HepG2 (cell line): Measurements from ENCODE around the gene TMEM141. TPM values are rescaled to one million over a fixed set of nuclear protein-coding genes. Genes with fewer than 3 reads are reported as not detected.
A peak's percentile ranks its signal among the peaks of the same experiment; 100 is the strongest.

Experiments used
- BCL3 ChIP-seq: sonication (generic); formaldehyde crosslinking; IDR thresholded peaks from 2 replicates; pipeline ENCODE4 v1.5.1; 2020; ENCODE audit warnings: mild to moderate bottlenecking, missing genetic modification reagents, moderate library complexity
- EP300 ChIP-seq, 3 experiments: sonication (generic) in 1 of 3; formaldehyde crosslinking in 1 of 3; IDR thresholded peaks; 2 replicates each; pipeline versions ENCODE4 v1.5.1 to v1.6.1; 2011 to 2020; ENCODE audit warnings: low read depth in 2 of 3, low read length in 2 of 3, borderline replicate concordance in 1 of 3, improper control_type of control experiment in 1 of 3, mild to moderate bottlenecking in 1 of 3, missing genetic modification reagents in 1 of 3, moderate library complexity in 1 of 3
- FOSL2 ChIP-seq: sonication (generic); formaldehyde crosslinking; IDR thresholded peaks from 2 replicates; pipeline ENCODE4 v1.4.0; 2020; ENCODE audit warnings: missing genetic modification reagents
- NR2F1 ChIP-seq, 2 experiments: fragments of 450-650 bp in 1 of 2; formaldehyde crosslinking in 1 of 2; IDR thresholded peaks; 2 replicates each; pipeline versions ENCODE4 v1.5.0 to v1.6.1; 2016 to 2020; ENCODE audit warnings: mild to moderate bottlenecking in 1 of 2, missing compliant biosample characterization in 1 of 2, missing genetic modification reagents in 1 of 2, moderate library complexity in 1 of 2
- RAD51 ChIP-seq: fragments of 450-650 bp; IDR thresholded peaks from 2 replicates; pipeline ENCODE4 v1.6.1; 2016; ENCODE audit warnings: borderline replicate concordance
- REL ChIP-seq: sonication (generic); formaldehyde crosslinking; conservative IDR thresholded peaks from 2 replicates; pipeline ENCODE4 v1.8.0; 2022; ENCODE audit warnings: mild to moderate bottlenecking, missing genetic modification reagents, moderate library complexity
- REPIN1 ChIP-seq: sonication (generic); formaldehyde crosslinking; IDR thresholded peaks from 2 replicates; pipeline ENCODE4 v1.8.0; 2022; ENCODE audit warnings: missing genetic modification reagents, low read depth, mild to moderate bottlenecking, borderline replicate concordance
- U2AF2 ChIP-seq: fragments of 200-400 bp; formaldehyde crosslinking; IDR thresholded peaks from 2 replicates; pipeline ENCODE4 v1.6.1; 2017; ENCODE audit warnings: low read depth, mild to moderate bottlenecking, low read length
- ZBTB4 ChIP-seq: sonication (generic); formaldehyde crosslinking; IDR thresholded peaks from 2 replicates; pipeline ENCODE4 v1.4.0; 2020; ENCODE audit warnings: missing genetic modification reagents, mild to moderate bottlenecking, borderline replicate concordance
- ZMAT5 ChIP-seq: sonication (generic); formaldehyde crosslinking; IDR thresholded peaks from 2 replicates; pipeline ENCODE4 v1.5.0; 2020; ENCODE audit warnings: mild to moderate bottlenecking, low read depth, missing genetic modification reagents, borderline replicate concordance
- ZNF121 ChIP-seq: sonication (generic); formaldehyde crosslinking; IDR thresholded peaks from 2 replicates; pipeline ENCODE4 v1.5.0; 2020; ENCODE audit warnings: mild to moderate bottlenecking, missing genetic modification reagents
- ZNF24 ChIP-seq: fragments of 450-650 bp; IDR thresholded peaks from 2 replicates; pipeline ENCODE4 v1.6.1; 2017; ENCODE audit warnings: antibody characterized with exemption, mild to moderate bottlenecking
- ZNF274 ChIP-seq: sonication (generic); formaldehyde crosslinking; IDR thresholded peaks from 2 replicates; pipeline ENCODE4 v1.5.1; 2020; ENCODE audit warnings: mild to moderate bottlenecking, missing genetic modification reagents
- ZNF687 ChIP-seq: sonication (generic); formaldehyde crosslinking; IDR thresholded peaks from 2 replicates; pipeline ENCODE4 v1.5.1; 2020; ENCODE audit warnings: mild to moderate bottlenecking, missing genetic modification reagents, moderate library complexity
- ZNF746 ChIP-seq: sonication (generic); formaldehyde crosslinking; IDR thresholded peaks from 2 replicates; pipeline ENCODE4 v1.8.0; 2022; ENCODE audit warnings: mild to moderate bottlenecking, missing genetic modification reagents
- polyA plus RNA-seq, 8 experiments: library from polyadenylated mRNA; depleted of rRNA in 3 of 8; stranded (reverse) in 7 of 8; unstranded in 1 of 8; fragments of >200 nt; fragmentation: Illumina TruSeq in 4 of 8; extraction: Trizol in 4 of 8; gene quantifications; 2 replicates each; pipeline versions ENCODE4 v1.2.1 to v1.2.3, GENCODE V29; 2011 to 2016; ENCODE audit warnings: low read depth in 4 of 8, missing spikeins in 1 of 8, mixed read lengths in 1 of 8; ENCODE audit not compliant: insufficient read depth in 1 of 8
- total RNA-seq, 5 experiments: library from RNA; depleted of rRNA; stranded (reverse); fragments of >200 nt; fragmentation: Illumina TruSeq; extraction: Trizol; gene quantifications; 2 replicates each; pipeline ENCODE4 v1.2.3, GENCODE V29; 2016; ENCODE audit warnings: low read depth in 1 of 5

The TMEM141 gene
- total and polyA plus RNA-seq, 2 of the 13 experiments (the other 11 are each of a cell fraction or from before 2014, with no cell fraction given), result 81.0 to 202 TPM

GRCh38 chr9:136840877-136841645, 49.9 kb downstream of the TMEM141 start (continued):
- TF ChIP-seq ZNF687 (CRISPR knock-in tag) (peak; percentile 85), ZBTB4 (CRISPR knock-in tag) (no peak), ZNF746 (CRISPR knock-in tag) (no peak), REL (peak; percentile 87), U2AF2 (no peak), ZMAT5 (CRISPR knock-in tag) (no peak), ZNF24 (no peak), RAD51 (no peak), EP300 (IDR thresholded peaks at IDR 0.05; ENCODE audit: low read depth in 2 of 2, low read length in 2 of 2) (no peak), EP300 (CRISPR knock-in tag; IDR thresholded peaks at IDR 0.05; ENCODE audit: borderline replicate concordance) (0 out of 2 replicates have a peak, but pooled peaks have one; percentile 25), ZNF274 (CRISPR knock-in tag) (0 out of 2 replicates have a peak, but pooled peaks have one; percentile 28), REPIN1 (0 out of 2 replicates have a peak, but pooled peaks have one; percentile 43), NR2F1 (CRISPR knock-in tag; IDR thresholded peaks at IDR 0.05) (no peak), BCL3 (CRISPR knock-in tag) (no peak; the same call in 1 of the 2 replicates), ZNF121 (CRISPR knock-in tag) (no peak), FOSL2 (CRISPR knock-in tag) (no peak; the same call in 1 of the 2 replicates)
